Spleen (tissue), 7 donors: ENCODE measurements around the gene SMARCE1.

Experiments used
- CTCF ChIP-seq, 11 experiments: fragments of 200-600 bp in 7 of 11; fragments of 450-650 bp in 4 of 11; sonication (generic) in 4 of 11; IDR thresholded peaks in 8 of 11; conservative IDR thresholded peaks in 3 of 11; 1 replicate in 7 of 11; 2 replicates in 4 of 11; pipeline versions ENCODE4 v1.4.0 to v1.8.0; 2016 to 2021; ENCODE audit warnings: antibody characterized with exemption in 11 of 11, inconsistent platforms in 4 of 11, mild to moderate bottlenecking in 1 of 11
- POLR2A ChIP-seq, 3 donors: fragments of 450-650 bp; IDR thresholded peaks; one replicate each; pipeline ENCODE4 v1.5.1; 2017; ENCODE audit warnings: antibody characterized with exemption in 3 of 3, mild to moderate bottlenecking in 1 of 3
- POLR2AphosphoS5 ChIP-seq, 3 donors: sonication (generic); formaldehyde crosslinking; IDR thresholded peaks; one replicate each; pipeline ENCODE4 v1.5.1; 2017; ENCODE audit warnings: antibody characterized with exemption in 3 of 3
- donor health status: DM: no; HTN: no; CAD: no; lungs with moderate emphysema.
- donor health status: DM: no; HTN: no; CAD: no.
- donor health status: DM: no; HTN: no; CAD: no.

- TF ChIP-seq CTCF (IDR thresholded peaks at IDR 0.05 in 8 of 11, conservative IDR thresholded peaks at IDR 0.05 in 3 of 11) (no peak), POLR2A (IDR thresholded peaks at IDR 0.05) (no peak), POLR2AphosphoS5 (IDR thresholded peaks at IDR 0.05) (no peak)
Measured at GRCh38 chr17:40651939-40652338, 4.3 kb upstream of the SMARCE1 start.
